Measurements from ENCODE around the gene SSBP3.

GRCh38 chr1:54379555-54380289, 26.5 kb downstream of the SSBP3 start:
- TF ChIP-seq CTCF (IDR thresholded peaks at IDR 0.05), result no peak
- TF ChIP-seq POLR2A (IDR thresholded peaks at IDR 0.05), result no peak
- no peak for TF ChIP-seq EP300 (IDR thresholded peaks at IDR 0.05; ENCODE audit: low read depth)
